22Rv1 (cell line): ENCODE data around the gene UPK2.

Source experiments
- H3K27ac ChIP-seq: fragments of 450-650 bp; 2 replicates; pipeline ENCODE4 v1.5.1; 2017
- ZFX ChIP-seq: fragments of 450-650 bp; IDR thresholded peaks from 2 replicates; pipeline ENCODE4 v1.6.1; 2017; ENCODE audit warnings: antibody characterized with exemption, borderline replicate concordance
- TF ChIP-seq, protein P1 (sequence below): fragments of 450-650 bp; IDR thresholded peaks from 2 replicates; pipeline ENCODE4 v1.5.1; 2017; ENCODE audit warnings: mild to moderate bottlenecking

UPK2 gene

DNA sequence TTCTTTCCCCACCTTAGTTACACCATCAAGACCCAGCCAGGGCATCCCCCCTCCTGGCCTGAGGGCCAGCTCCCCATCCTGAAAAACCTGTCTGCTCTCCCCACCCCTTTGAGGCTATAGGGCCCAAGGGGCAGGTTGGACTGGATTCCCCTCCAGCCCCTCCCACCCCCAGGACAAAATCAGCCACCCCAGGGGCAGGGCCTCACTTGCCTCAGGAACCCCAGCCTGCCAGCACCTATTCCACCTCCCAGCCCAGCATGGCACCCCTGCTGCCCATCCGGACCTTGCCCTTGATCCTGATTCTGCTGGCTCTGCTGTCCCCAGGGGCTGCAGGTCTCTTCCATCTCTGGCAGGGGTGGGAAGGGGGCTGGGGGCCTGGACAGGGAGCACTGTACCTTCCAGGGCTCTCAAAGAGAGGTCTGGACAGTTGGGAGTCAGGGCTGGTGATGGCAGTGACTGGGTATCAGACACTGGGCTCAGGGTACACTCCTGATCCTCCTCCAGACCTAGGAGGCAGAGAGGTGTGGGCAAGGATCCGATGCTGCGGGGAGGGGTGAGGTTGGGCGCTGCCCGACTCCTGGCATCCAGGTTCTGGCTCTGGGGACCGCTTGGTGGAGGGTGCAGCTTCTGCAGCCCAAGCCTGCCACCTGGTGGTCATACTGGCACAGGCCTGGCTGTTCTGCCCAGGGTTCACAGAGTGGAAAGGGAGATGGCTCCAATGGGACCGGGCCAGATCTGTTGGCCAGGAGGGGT lies at the start of gene UPK2:
Gene UPK2, plus strand, starts transcription at position 205 of the 753 bp plus-strand sequence. Its CDS starts 53 bp downstream, at position 258.
- H3K27ac ChIP-seq: no peak within 1 kb of the TSS
- TF ChIP-seq, protein P1, sequence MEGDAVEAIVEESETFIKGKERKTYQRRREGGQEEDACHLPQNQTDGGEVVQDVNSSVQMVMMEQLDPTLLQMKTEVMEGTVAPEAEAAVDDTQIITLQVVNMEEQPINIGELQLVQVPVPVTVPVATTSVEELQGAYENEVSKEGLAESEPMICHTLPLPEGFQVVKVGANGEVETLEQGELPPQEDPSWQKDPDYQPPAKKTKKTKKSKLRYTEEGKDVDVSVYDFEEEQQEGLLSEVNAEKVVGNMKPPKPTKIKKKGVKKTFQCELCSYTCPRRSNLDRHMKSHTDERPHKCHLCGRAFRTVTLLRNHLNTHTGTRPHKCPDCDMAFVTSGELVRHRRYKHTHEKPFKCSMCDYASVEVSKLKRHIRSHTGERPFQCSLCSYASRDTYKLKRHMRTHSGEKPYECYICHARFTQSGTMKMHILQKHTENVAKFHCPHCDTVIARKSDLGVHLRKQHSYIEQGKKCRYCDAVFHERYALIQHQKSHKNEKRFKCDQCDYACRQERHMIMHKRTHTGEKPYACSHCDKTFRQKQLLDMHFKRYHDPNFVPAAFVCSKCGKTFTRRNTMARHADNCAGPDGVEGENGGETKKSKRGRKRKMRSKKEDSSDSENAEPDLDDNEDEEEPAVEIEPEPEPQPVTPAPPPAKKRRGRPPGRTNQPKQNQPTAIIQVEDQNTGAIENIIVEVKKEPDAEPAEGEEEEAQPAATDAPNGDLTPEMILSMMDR: peak; percentile 90
- no peak for TF ChIP-seq ZFX

DNA sequence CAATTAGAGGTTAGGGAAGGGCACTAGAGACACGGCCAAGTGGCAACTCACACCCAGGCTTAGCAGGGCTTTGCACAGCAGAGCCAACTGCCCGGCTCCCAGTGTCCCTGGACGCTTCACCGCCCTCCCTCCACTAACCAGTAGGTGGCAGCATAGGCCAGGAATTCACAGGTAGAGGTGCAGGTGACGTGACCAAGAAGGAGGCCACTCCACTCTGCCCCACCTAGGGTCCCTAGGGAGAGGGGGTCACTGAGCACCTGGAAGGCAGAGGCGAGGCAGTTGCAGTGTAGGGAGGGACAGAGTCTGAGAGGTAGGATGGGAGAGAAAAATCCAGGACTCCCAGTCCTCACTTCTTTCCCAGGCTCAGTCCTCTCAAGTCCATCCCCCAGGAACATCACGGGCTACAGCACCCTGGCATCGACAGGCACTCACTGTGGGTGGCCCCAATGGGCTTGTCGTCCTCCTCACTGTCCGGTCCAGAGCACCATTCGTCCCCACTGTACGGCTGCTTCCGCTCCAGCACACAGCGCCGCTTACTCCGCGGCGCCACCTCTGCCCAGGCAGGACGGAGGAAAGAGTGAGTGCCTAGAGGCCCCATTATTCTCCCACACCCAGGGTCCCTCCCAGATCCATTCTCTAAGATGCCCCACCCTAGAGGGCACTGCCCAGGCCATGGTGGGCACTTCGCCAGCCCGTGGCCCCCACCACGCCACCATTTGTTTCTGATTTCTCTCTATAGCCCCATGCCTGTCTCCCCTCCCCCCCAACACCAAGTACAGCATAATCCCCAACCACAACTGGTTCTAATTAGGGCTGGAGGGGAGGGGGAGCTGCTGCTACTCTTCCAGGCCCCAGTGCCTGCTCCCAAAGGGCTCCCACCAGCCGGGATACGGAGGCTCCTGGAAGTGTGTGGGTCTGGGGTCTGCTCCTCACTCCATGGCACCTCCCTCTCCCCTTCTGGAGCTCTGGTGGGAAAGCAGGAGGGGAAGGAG lies 48.8 kb upstream of the UPK2 start:
- H3K27ac ChIP-seq: peak overlapping the region; percentile 98
- TF ChIP-seq ZFX: no peak
- TF ChIP-seq, protein P1: peak; percentile 80

DNA sequence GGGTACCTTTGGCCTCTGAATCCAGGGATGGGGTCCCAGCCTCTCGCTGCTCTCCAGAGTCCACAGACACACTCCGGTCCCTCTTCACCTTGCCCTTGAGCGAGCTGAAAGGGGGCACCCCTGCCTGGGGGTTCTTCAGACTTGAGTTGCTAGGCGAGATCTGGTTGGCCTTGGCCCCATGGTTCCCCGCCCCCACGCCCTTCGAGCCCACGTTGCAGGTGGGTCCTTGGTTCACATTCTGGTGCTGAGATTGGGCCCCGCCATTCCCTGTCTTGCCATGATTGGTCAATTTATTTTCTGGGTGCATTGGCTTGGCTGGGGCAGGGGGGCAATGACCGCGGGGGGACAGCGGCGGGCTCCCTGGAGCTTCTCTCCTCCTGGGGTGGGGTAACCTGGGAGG lies 47.8 kb upstream of the UPK2 start:
- TF ChIP-seq, protein P1: no peak
- H3K27ac ChIP-seq: peak overlapping the region; percentile 98

DNA sequence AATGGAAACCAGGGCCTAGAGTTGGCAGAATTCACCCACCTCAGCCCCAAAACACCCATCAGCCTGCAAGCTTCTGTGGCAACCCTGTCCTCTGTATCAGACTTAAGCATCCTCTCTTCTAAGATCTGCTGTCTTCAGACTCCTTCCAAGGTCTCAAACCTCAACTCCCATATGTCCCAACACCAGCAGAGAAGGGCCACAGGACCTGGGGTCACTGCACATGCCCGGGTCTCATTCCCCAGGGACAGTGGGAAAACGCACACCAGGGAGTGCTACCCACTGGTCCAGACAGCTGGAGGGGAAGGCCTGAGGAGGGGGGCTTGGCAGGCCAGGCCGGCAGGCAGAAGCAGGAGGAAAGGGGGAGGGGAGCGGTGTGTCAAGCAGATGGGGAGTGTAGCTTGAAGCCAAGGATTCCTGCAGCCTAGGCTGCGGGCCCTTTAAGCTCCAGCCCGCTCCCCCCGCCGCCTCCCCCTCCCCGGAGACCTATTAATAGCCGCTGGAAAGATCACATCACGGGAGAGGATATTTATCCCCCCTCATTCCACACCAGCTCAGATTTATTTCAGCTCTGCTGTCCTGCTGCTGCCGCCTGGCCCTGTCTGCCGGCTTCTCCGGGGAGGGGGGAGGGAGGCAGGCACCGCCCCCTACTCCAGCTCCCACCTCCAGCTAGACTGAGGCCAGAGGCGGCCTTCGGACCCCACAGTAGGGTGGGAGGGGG lies 47.0 kb upstream of the UPK2 start:
- TF ChIP-seq, protein P1: no peak
- TF ChIP-seq ZFX: no peak
- peak overlapping the region; percentile 98 for H3K27ac ChIP-seq

DNA sequence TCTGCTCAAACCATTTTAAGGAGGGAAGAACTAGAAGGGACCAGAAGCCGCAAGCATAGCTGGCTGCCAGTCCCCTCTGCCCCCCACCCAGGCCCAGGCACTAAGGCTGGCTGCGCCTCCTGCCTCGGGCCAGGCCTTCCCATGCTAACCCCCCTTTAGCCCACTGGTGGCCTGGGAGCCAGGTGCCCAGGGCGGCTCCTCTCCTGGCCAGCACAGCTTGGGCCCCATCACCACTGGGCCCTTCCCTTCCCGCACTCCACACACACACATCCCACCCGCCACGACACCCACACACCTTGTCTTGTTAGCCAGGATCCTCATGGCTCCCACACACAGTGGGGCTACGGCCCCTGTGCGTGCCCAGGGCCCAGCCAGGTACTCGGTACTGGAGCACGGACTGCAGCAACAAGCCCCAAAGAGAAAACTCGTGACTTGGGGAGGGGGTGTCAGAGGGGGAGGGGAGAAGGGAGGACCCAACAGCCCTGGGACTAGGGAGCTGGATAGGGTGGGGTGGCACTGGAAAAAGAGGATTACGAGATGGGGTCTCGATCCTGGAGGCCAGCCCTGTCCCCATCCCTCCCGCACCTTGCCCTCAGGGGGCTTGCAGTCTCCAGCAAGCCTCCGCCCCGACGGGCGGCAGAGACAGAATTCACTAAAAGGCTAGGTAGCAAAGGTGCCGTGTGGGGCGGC lies 46.3 kb upstream of the UPK2 start:
- no peak for TF ChIP-seq ZFX
- TF ChIP-seq, protein P1: no peak
- H3K27ac ChIP-seq: peak overlapping the region; percentile 98

DNA sequence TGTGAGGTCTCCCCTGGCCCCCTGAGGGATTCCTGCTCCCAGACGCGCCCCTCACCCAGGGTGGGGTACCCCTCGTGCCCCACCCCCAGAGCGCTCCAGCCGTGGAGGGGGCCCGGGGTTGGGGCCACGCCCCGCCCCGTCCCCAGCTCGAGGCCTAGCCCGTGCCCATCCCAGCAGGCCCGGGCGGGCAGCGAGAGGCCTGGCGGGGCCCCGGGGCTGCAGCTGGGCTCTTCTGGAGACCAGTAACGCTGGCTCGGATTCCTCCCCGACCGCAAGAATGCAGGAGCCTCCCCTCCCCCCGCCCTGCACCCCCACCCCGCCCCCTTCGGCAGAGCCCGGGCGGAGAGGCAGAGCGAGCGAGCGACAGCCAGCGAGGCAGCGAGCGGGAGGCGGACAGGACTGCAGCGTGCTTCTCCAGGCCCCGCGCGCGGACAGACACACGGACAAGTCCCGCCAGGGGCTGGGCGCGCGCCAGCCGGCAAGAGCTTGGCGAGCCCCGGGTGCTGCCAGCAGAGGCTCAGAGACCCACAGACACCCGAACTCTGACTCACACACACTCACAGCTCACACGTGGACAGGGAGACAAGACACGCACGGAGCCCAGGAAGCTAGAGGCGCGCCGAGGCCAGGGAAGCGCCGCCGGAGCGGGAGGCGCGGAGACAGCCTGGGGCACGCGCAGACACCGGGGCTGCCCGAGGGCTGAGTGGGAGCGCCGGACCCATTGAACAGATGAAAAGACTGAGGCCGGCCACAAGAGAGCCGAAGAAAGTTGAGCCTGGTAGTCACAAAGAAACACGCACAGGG lies 45.6 kb upstream of the UPK2 start:
- H3K27ac ChIP-seq: peak overlapping the region; percentile 98
- no peak for TF ChIP-seq ZFX
- TF ChIP-seq, protein P1: no peak
